H9 (cell line): ENCODE results near the gene FOXA2. TPM values are rescaled to one million over a fixed set of nuclear protein-coding genes. Genes with fewer than 3 reads are reported as not detected.

ENCODE experiments used
- DNase-seq: peaks from one replicate; pipeline ENCODE4 v3.0.0-alpha.2; 2017
- H2AFZ ChIP-seq: one replicate; pipeline ENCODE4 v1.6.1; 2013; ENCODE audit warnings: mild to moderate bottlenecking, low read length, control low read depth, moderate library complexity
- H2AK5ac ChIP-seq: 2 replicates; pipeline ENCODE4 v1.6.1; 2013; ENCODE audit warnings: low read length, control low read depth, mixed read lengths; ENCODE audit not compliant: insufficient read length
- H2BK120ac ChIP-seq: one replicate; pipeline ENCODE4 v1.6.1; 2013; ENCODE audit warnings: low read depth, mild to moderate bottlenecking, low read length, control low read depth, inconsistent platforms; ENCODE audit not compliant: poor library complexity, severe bottlenecking
- H2BK12ac ChIP-seq: 2 replicates; pipeline ENCODE4 v1.6.1; 2013; ENCODE audit warnings: low read length, control low read depth, mixed read lengths, low read depth; ENCODE audit not compliant: insufficient read length
- H2BK15ac ChIP-seq: 2 replicates; pipeline ENCODE4 v1.6.1; 2013; ENCODE audit warnings: low read depth, low read length, control low read depth
- H2BK20ac ChIP-seq: one replicate; pipeline ENCODE4 v1.6.1; 2013; ENCODE audit warnings: low read depth, mild to moderate bottlenecking, low read length, control low read depth, inconsistent platforms; ENCODE audit not compliant: poor library complexity, severe bottlenecking
- H2BK5ac ChIP-seq: 2 replicates; pipeline ENCODE4 v1.6.1; 2013; ENCODE audit warnings: low read length, control low read depth, mixed read lengths; ENCODE audit not compliant: insufficient read length
- H3K14ac ChIP-seq: 2 replicates; pipeline ENCODE4 v1.6.1; 2013; ENCODE audit warnings: low read length, control low read depth; ENCODE audit not compliant: insufficient read depth
- H3K18ac ChIP-seq: 2 replicates; pipeline ENCODE4 v1.6.1; 2013; ENCODE audit warnings: low read depth, mild to moderate bottlenecking, mixed read lengths, low read length, control low read depth; ENCODE audit not compliant: insufficient read length
- H3K23ac ChIP-seq: 2 replicates; pipeline ENCODE4 v1.6.1; 2013; ENCODE audit warnings: low read length, control low read depth, mixed read lengths, low read depth; ENCODE audit not compliant: insufficient read length
- H3K23me2 ChIP-seq: 2 replicates; pipeline ENCODE4 v1.6.1; 2013; ENCODE audit warnings: low read depth, mild to moderate bottlenecking, mixed read lengths, low read length, control low read depth; ENCODE audit not compliant: insufficient read length, poor library complexity, severe bottlenecking
- H3K27ac ChIP-seq: 2 replicates; pipeline ENCODE4 v1.5.1; 2013; ENCODE audit warnings: low read length, control low read depth, mixed read lengths, low read depth; ENCODE audit not compliant: insufficient read length
- H3K27me3 ChIP-seq: 2 replicates; pipeline ENCODE4 v1.6.1; 2013; ENCODE audit warnings: low read length, control low read depth, inconsistent platforms; ENCODE audit not compliant: insufficient read depth
- H3K4ac ChIP-seq: 2 replicates; pipeline ENCODE4 v1.6.1; 2013; ENCODE audit warnings: low read depth, mild to moderate bottlenecking, control low read depth, inconsistent platforms, low read length, moderate library complexity
- H3K4me1 ChIP-seq: 2 replicates; pipeline ENCODE4 v1.6.1; 2013; ENCODE audit warnings: low read length, control low read depth, inconsistent platforms; ENCODE audit not compliant: insufficient read depth
- H3K4me2 ChIP-seq: 2 replicates; pipeline ENCODE4 v1.6.1; 2013; ENCODE audit warnings: low read length, control low read depth, mixed read lengths; ENCODE audit not compliant: insufficient read length, insufficient read depth
- H3K56ac ChIP-seq: 2 replicates; pipeline ENCODE4 v1.6.1; 2013; ENCODE audit warnings: low read depth, mild to moderate bottlenecking, mixed read lengths, low read length, control low read depth; ENCODE audit not compliant: insufficient read length
- H3K79me1 ChIP-seq: 2 replicates; pipeline ENCODE4 v1.6.1; 2013; ENCODE audit warnings: low read depth, mild to moderate bottlenecking, moderate library complexity, low read length, control low read depth, inconsistent platforms; ENCODE audit not compliant: insufficient read depth, poor library complexity, severe bottlenecking
- H3K79me2 ChIP-seq: 2 replicates; pipeline ENCODE4 v1.6.1; 2013; ENCODE audit warnings: low read length, control low read depth, inconsistent platforms; ENCODE audit not compliant: insufficient read depth
- H3K9ac ChIP-seq: 2 replicates; pipeline ENCODE4 v1.6.1; 2013; ENCODE audit warnings: low read length, control low read depth, mixed read lengths; ENCODE audit not compliant: insufficient read length; ENCODE audit errors: extremely low read depth
- H3K9me3 ChIP-seq: one replicate; pipeline ENCODE4 v1.6.1; 2013; ENCODE audit warnings: low read depth, low read length, inconsistent platforms; ENCODE audit not compliant: control insufficient read depth
- H3T11ph ChIP-seq: one replicate; pipeline ENCODE4 v1.6.1; 2013; ENCODE audit warnings: mild to moderate bottlenecking, low read length, control low read depth, inconsistent platforms
- H4K20me1 ChIP-seq: one replicate; pipeline ENCODE4 v1.6.1; 2013; ENCODE audit not compliant: control insufficient read depth, insufficient read length, insufficient read depth
- H4K5ac ChIP-seq: 2 replicates; pipeline ENCODE4 v1.6.1; 2013; ENCODE audit warnings: low read depth, mild to moderate bottlenecking, mixed read lengths, low read length, control low read depth; ENCODE audit not compliant: insufficient read length
- H4K8ac ChIP-seq: replicated peaks from 2 replicates; pipeline ENCODE4 v1.6.1; 2013; ENCODE audit warnings: low read length, control low read depth, mixed read lengths, low read depth; ENCODE audit not compliant: insufficient read length
- H4K91ac ChIP-seq: 2 replicates; pipeline ENCODE4 v1.6.1; 2013; ENCODE audit warnings: low read depth, mild to moderate bottlenecking, moderate library complexity, mixed read lengths, low read length, control low read depth; ENCODE audit not compliant: insufficient read length
- H3K27ac Mint-ChIP-seq, 3 experiments: 2 replicates in 2 of 3; 3 replicates in 1 of 3; pipeline ENCODE4 v1.8.0; 2020 to 2021; ENCODE audit warnings: mixed read lengths in 3 of 3, mild to moderate bottlenecking in 1 of 3, moderate library complexity in 1 of 3
- H3K27me3 Mint-ChIP-seq: 2 replicates; pipeline ENCODE4 v1.8.0; 2021; ENCODE audit warnings: low read depth, mild to moderate bottlenecking, moderate library complexity, mixed read lengths
- H3K36me3 Mint-ChIP-seq, 3 experiments: 2 replicates in 2 of 3; 3 replicates in 1 of 3; pipeline ENCODE4 v1.8.0; 2020 to 2021; ENCODE audit warnings: low read depth in 3 of 3, mixed read lengths in 3 of 3; ENCODE audit not compliant: insufficient read depth in 1 of 3
- H3K4me1 Mint-ChIP-seq, 2 experiments: 2 replicates each; pipeline ENCODE4 v1.8.0; 2020; ENCODE audit warnings: mixed read lengths in 2 of 2
- H3K4me3 Mint-ChIP-seq, 2 experiments: 2 replicates in 1 of 2; 3 replicates in 1 of 2; pipeline ENCODE4 v1.8.0; 2020 to 2021; ENCODE audit warnings: mild to moderate bottlenecking in 2 of 2, mixed read lengths in 2 of 2, moderate library complexity in 1 of 2
- H3K9me3 Mint-ChIP-seq, 2 experiments: 2 replicates in 1 of 2; 3 replicates in 1 of 2; pipeline ENCODE4 v1.8.0; 2020; ENCODE audit warnings: mild to moderate bottlenecking in 2 of 2, mixed read lengths in 2 of 2, moderate library complexity in 1 of 2
- total RNA-seq: library from RNA; stranded (reverse); gene quantifications from 2 replicates; pipeline ENCODE4 v1.2.1, GENCODE V29; 2021
- TF ChIP-seq, protein P1 (sequence below): fragments of 200-600 bp; sonication (generic); conservative IDR thresholded peaks from 3 replicates; pipeline ENCODE4 v1.8.0; 2021; ENCODE audit warnings: antibody characterized with exemption, mild to moderate bottlenecking

Gene FOXA2
- total RNA-seq, 1 experiment from 2014 or later = not detected

DNA sequence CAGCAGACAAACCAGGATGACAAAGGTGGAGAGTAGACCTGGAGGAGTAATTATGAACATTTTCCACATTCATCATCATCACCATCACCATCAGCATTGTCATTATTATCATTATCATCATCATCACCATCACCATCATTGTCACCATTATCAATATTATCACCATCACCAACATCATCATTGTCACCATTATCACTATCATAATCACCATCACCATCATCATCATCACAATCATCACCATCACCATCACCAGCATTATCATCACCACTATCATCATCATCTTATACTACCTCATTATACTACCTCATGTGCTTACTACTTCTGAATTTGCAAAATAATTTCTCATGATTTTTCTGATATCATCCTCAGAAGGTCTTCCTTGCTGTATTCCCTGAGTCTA is 39.3 kb downstream of the FOXA2 start:
- Histone ChIP-seq H3K79me1 (no peaks in the 10 kb centered on the region), H3K79me2 (no peaks in the 10 kb centered on the region), H2BK120ac (no peak overlapping the region), H4K91ac (no peak overlapping the region), H3K4me1 (no peaks in the 10 kb centered on the region), H3T11ph (no peak overlapping the region), H3K56ac (no peak overlapping the region), H4K5ac (no peak overlapping the region), H3K23me2 (no peaks in the 10 kb centered on the region), H2AK5ac (no peak overlapping the region), H4K8ac (no peak overlapping the region), H2AFZ (no peak overlapping the region), H4K20me1 (no peaks in the 10 kb centered on the region), H2BK12ac (no peak overlapping the region), H3K9ac (no peak overlapping the region), H2BK5ac (no peak overlapping the region), H3K14ac (no peak overlapping the region), H3K9me3 (no peaks in the 10 kb centered on the region), H3K23ac (no peak overlapping the region), H3K4ac (no peak overlapping the region), H2BK15ac (no peak overlapping the region), H3K27me3 (no peaks in the 10 kb centered on the region), H3K27ac (no peak overlapping the region), H3K4me2 (no peak overlapping the region), H3K18ac (no peak overlapping the region), H2BK20ac (no peak overlapping the region)
- no peak overlapping the region for H3K4me3 Mint-ChIP-seq
- H3K9me3 Mint-ChIP-seq = peaks cover 2 to 12% of the 10 kb centered on the region in 2 experiments
- no peak for DNase-seq
- H3K27ac Mint-ChIP-seq = no peak overlapping the region
- H3K4me1 Mint-ChIP-seq = peaks cover 2 to 5% of the 10 kb centered on the region in 2 experiments
- H3K27me3 Mint-ChIP-seq = peaks cover 65% of the 10 kb centered on the region
- TF ChIP-seq, protein P1, sequence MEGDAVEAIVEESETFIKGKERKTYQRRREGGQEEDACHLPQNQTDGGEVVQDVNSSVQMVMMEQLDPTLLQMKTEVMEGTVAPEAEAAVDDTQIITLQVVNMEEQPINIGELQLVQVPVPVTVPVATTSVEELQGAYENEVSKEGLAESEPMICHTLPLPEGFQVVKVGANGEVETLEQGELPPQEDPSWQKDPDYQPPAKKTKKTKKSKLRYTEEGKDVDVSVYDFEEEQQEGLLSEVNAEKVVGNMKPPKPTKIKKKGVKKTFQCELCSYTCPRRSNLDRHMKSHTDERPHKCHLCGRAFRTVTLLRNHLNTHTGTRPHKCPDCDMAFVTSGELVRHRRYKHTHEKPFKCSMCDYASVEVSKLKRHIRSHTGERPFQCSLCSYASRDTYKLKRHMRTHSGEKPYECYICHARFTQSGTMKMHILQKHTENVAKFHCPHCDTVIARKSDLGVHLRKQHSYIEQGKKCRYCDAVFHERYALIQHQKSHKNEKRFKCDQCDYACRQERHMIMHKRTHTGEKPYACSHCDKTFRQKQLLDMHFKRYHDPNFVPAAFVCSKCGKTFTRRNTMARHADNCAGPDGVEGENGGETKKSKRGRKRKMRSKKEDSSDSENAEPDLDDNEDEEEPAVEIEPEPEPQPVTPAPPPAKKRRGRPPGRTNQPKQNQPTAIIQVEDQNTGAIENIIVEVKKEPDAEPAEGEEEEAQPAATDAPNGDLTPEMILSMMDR = no peak
- H3K36me3 Mint-ChIP-seq = peaks cover 0 to 3% (median 2%) of the 10 kb centered on the region in 3 experiments; a peak in 2 of 7 replicates
